H9 (cell line): ENCODE measurements around the gene NPRL2. TPM values are rescaled to one million over a fixed set of nuclear protein-coding genes. Genes with fewer than 3 reads are reported as not detected.

Experiments used
- DNase-seq: peaks from one replicate; pipeline ENCODE4 v3.0.0-alpha.2; 2017
- H2AFZ ChIP-seq: one replicate; pipeline ENCODE4 v1.6.1; 2013; ENCODE audit warnings: mild to moderate bottlenecking, low read length, control low read depth, moderate library complexity
- H2AK5ac ChIP-seq: 2 replicates; pipeline ENCODE4 v1.6.1; 2013; ENCODE audit warnings: low read length, control low read depth, mixed read lengths; ENCODE audit not compliant: insufficient read length
- H2BK120ac ChIP-seq: one replicate; pipeline ENCODE4 v1.6.1; 2013; ENCODE audit warnings: low read depth, mild to moderate bottlenecking, low read length, control low read depth, inconsistent platforms; ENCODE audit not compliant: poor library complexity, severe bottlenecking
- H2BK12ac ChIP-seq: 2 replicates; pipeline ENCODE4 v1.6.1; 2013; ENCODE audit warnings: low read length, control low read depth, mixed read lengths, low read depth; ENCODE audit not compliant: insufficient read length
- H2BK15ac ChIP-seq: 2 replicates; pipeline ENCODE4 v1.6.1; 2013; ENCODE audit warnings: low read depth, low read length, control low read depth
- H2BK20ac ChIP-seq: one replicate; pipeline ENCODE4 v1.6.1; 2013; ENCODE audit warnings: low read depth, mild to moderate bottlenecking, low read length, control low read depth, inconsistent platforms; ENCODE audit not compliant: poor library complexity, severe bottlenecking
- H2BK5ac ChIP-seq: 2 replicates; pipeline ENCODE4 v1.6.1; 2013; ENCODE audit warnings: low read length, control low read depth, mixed read lengths; ENCODE audit not compliant: insufficient read length
- H3K14ac ChIP-seq: 2 replicates; pipeline ENCODE4 v1.6.1; 2013; ENCODE audit warnings: low read length, control low read depth; ENCODE audit not compliant: insufficient read depth
- H3K18ac ChIP-seq: 2 replicates; pipeline ENCODE4 v1.6.1; 2013; ENCODE audit warnings: low read depth, mild to moderate bottlenecking, mixed read lengths, low read length, control low read depth; ENCODE audit not compliant: insufficient read length
- H3K23ac ChIP-seq: 2 replicates; pipeline ENCODE4 v1.6.1; 2013; ENCODE audit warnings: low read length, control low read depth, mixed read lengths, low read depth; ENCODE audit not compliant: insufficient read length
- H3K23me2 ChIP-seq: 2 replicates; pipeline ENCODE4 v1.6.1; 2013; ENCODE audit warnings: low read depth, mild to moderate bottlenecking, mixed read lengths, low read length, control low read depth; ENCODE audit not compliant: insufficient read length, poor library complexity, severe bottlenecking
- H3K27ac ChIP-seq: 2 replicates; pipeline ENCODE4 v1.5.1; 2013; ENCODE audit warnings: low read length, control low read depth, mixed read lengths, low read depth; ENCODE audit not compliant: insufficient read length
- H3K27me3 ChIP-seq: 2 replicates; pipeline ENCODE4 v1.6.1; 2013; ENCODE audit warnings: low read length, control low read depth, inconsistent platforms; ENCODE audit not compliant: insufficient read depth
- H3K4ac ChIP-seq: 2 replicates; pipeline ENCODE4 v1.6.1; 2013; ENCODE audit warnings: low read depth, mild to moderate bottlenecking, control low read depth, inconsistent platforms, low read length, moderate library complexity
- H3K4me1 ChIP-seq: 2 replicates; pipeline ENCODE4 v1.6.1; 2013; ENCODE audit warnings: low read length, control low read depth, inconsistent platforms; ENCODE audit not compliant: insufficient read depth
- H3K4me2 ChIP-seq: 2 replicates; pipeline ENCODE4 v1.6.1; 2013; ENCODE audit warnings: low read length, control low read depth, mixed read lengths; ENCODE audit not compliant: insufficient read length, insufficient read depth
- H3K56ac ChIP-seq: 2 replicates; pipeline ENCODE4 v1.6.1; 2013; ENCODE audit warnings: low read depth, mild to moderate bottlenecking, mixed read lengths, low read length, control low read depth; ENCODE audit not compliant: insufficient read length
- H3K79me1 ChIP-seq: 2 replicates; pipeline ENCODE4 v1.6.1; 2013; ENCODE audit warnings: low read depth, mild to moderate bottlenecking, moderate library complexity, low read length, control low read depth, inconsistent platforms; ENCODE audit not compliant: insufficient read depth, poor library complexity, severe bottlenecking
- H3K79me2 ChIP-seq: 2 replicates; pipeline ENCODE4 v1.6.1; 2013; ENCODE audit warnings: low read length, control low read depth, inconsistent platforms; ENCODE audit not compliant: insufficient read depth
- H3K9ac ChIP-seq: 2 replicates; pipeline ENCODE4 v1.6.1; 2013; ENCODE audit warnings: low read length, control low read depth, mixed read lengths; ENCODE audit not compliant: insufficient read length; ENCODE audit errors: extremely low read depth
- H3K9me3 ChIP-seq: one replicate; pipeline ENCODE4 v1.6.1; 2013; ENCODE audit warnings: low read depth, low read length, inconsistent platforms; ENCODE audit not compliant: control insufficient read depth
- H3T11ph ChIP-seq: one replicate; pipeline ENCODE4 v1.6.1; 2013; ENCODE audit warnings: mild to moderate bottlenecking, low read length, control low read depth, inconsistent platforms
- H4K20me1 ChIP-seq: one replicate; pipeline ENCODE4 v1.6.1; 2013; ENCODE audit not compliant: control insufficient read depth, insufficient read length, insufficient read depth
- H4K5ac ChIP-seq: 2 replicates; pipeline ENCODE4 v1.6.1; 2013; ENCODE audit warnings: low read depth, mild to moderate bottlenecking, mixed read lengths, low read length, control low read depth; ENCODE audit not compliant: insufficient read length
- H4K8ac ChIP-seq: replicated peaks from 2 replicates; pipeline ENCODE4 v1.6.1; 2013; ENCODE audit warnings: low read length, control low read depth, mixed read lengths, low read depth; ENCODE audit not compliant: insufficient read length
- H4K91ac ChIP-seq: 2 replicates; pipeline ENCODE4 v1.6.1; 2013; ENCODE audit warnings: low read depth, mild to moderate bottlenecking, moderate library complexity, mixed read lengths, low read length, control low read depth; ENCODE audit not compliant: insufficient read length
- H3K27ac Mint-ChIP-seq, 3 experiments: 2 replicates in 2 of 3; 3 replicates in 1 of 3; pipeline ENCODE4 v1.8.0; 2020 to 2021; ENCODE audit warnings: mixed read lengths in 3 of 3, mild to moderate bottlenecking in 1 of 3, moderate library complexity in 1 of 3
- H3K27me3 Mint-ChIP-seq: 2 replicates; pipeline ENCODE4 v1.8.0; 2021; ENCODE audit warnings: low read depth, mild to moderate bottlenecking, moderate library complexity, mixed read lengths
- H3K36me3 Mint-ChIP-seq, 3 experiments: 2 replicates in 2 of 3; 3 replicates in 1 of 3; pipeline ENCODE4 v1.8.0; 2020 to 2021; ENCODE audit warnings: low read depth in 3 of 3, mixed read lengths in 3 of 3; ENCODE audit not compliant: insufficient read depth in 1 of 3
- H3K4me1 Mint-ChIP-seq, 2 experiments: 2 replicates each; pipeline ENCODE4 v1.8.0; 2020; ENCODE audit warnings: mixed read lengths in 2 of 2
- H3K4me3 Mint-ChIP-seq, 2 experiments: 2 replicates in 1 of 2; 3 replicates in 1 of 2; pipeline ENCODE4 v1.8.0; 2020 to 2021; ENCODE audit warnings: mild to moderate bottlenecking in 2 of 2, mixed read lengths in 2 of 2, moderate library complexity in 1 of 2
- H3K9me3 Mint-ChIP-seq, 2 experiments: 2 replicates in 1 of 2; 3 replicates in 1 of 2; pipeline ENCODE4 v1.8.0; 2020; ENCODE audit warnings: mild to moderate bottlenecking in 2 of 2, mixed read lengths in 2 of 2, moderate library complexity in 1 of 2
- CTCF ChIP-seq: fragments of 200-600 bp; sonication (generic); conservative IDR thresholded peaks from 3 replicates; pipeline ENCODE4 v1.8.0; 2021; ENCODE audit warnings: antibody characterized with exemption, mild to moderate bottlenecking
- WGBS: extraction: QIAGEN DNeasy Blood & Tissue Kit; methylation state at CpG from one replicate; pipeline ENCODE4 v1.1.7; 2013; ENCODE audit warnings: missing lambda C conversion rate, low lambda C conversion rate, mixed read lengths; ENCODE audit not compliant: insufficient read length; ENCODE audit errors: extremely low coverage; 5-methylcytosine and 5-hydroxymethylcytosine counted together
- total RNA-seq: library from RNA; stranded (reverse); gene quantifications from 2 replicates; pipeline ENCODE4 v1.2.1, GENCODE V29; 2021

The NPRL2 gene
- total RNA-seq, 1 experiment from 2014 or later, result 23.4 TPM

- peak; percentile 54 for DNase-seq
These were observed 24.8 kb upstream of the NPRL2 start for GRCh38 chr3:50375258-50375931.

More at GRCh38 chr3:50375258-50375931, 24.8 kb upstream of the NPRL2 start:
- no peak overlapping the region for H3K4me2 ChIP-seq
- peaks cover 0 to 4% (median 0%) of the 10 kb centered on the region in 3 experiments; a peak in 1 of 7 replicates for H3K36me3 Mint-ChIP-seq
- H3K9me3 ChIP-seq, result no peaks in the 10 kb centered on the region
- H3T11ph ChIP-seq, result no peak overlapping the region
- H3K4me1 ChIP-seq, result no peaks in the 10 kb centered on the region
- no peak overlapping the region for H2AFZ ChIP-seq
- no peak overlapping the region for H3K18ac ChIP-seq
- H3K4ac ChIP-seq, result no peak overlapping the region
- peaks cover 5% of the 10 kb centered on the region for H3K27me3 Mint-ChIP-seq
- H3K27ac Mint-ChIP-seq, result no peak overlapping the region
- TF ChIP-seq CTCF, result peak; percentile 64
- no peak overlapping the region for H2AK5ac ChIP-seq
- no peaks in the 10 kb centered on the region for H3K23me2 ChIP-seq
- H4K20me1 ChIP-seq, result peaks cover 2% of the 10 kb centered on the region
- no peak overlapping the region for H2BK120ac ChIP-seq
- no peak overlapping the region for H4K8ac ChIP-seq
- H2BK12ac ChIP-seq, result no peak overlapping the region
- no peak overlapping the region for H3K9ac ChIP-seq
- no peak overlapping the region for H2BK20ac ChIP-seq
- H4K91ac ChIP-seq, result no peak overlapping the region
- no peaks in the 10 kb centered on the region for H3K27me3 ChIP-seq
- peaks cover 22 to 55% of the 10 kb centered on the region in 2 experiments for H3K4me1 Mint-ChIP-seq
- no peak overlapping the region for H2BK15ac ChIP-seq
- H3K79me1 ChIP-seq, result no peaks in the 10 kb centered on the region
- no peak overlapping the region for H4K5ac ChIP-seq
- H3K4me3 Mint-ChIP-seq, result no peak overlapping the region
- H3K23ac ChIP-seq, result no peak overlapping the region
- no peak overlapping the region for H2BK5ac ChIP-seq
- H3K79me2 ChIP-seq, result no peaks in the 10 kb centered on the region
- WGBS, result no CpG with 5 or more reads among the region's 7 CpGs
- no peak overlapping the region for H3K14ac ChIP-seq
- H3K27ac ChIP-seq, result no peak overlapping the region
- no peak overlapping the region for H3K56ac ChIP-seq
- no peaks in the 10 kb centered on the region for H3K9me3 Mint-ChIP-seq
